Measurements from ENCODE around the gene NAA11.

NAA11 gene

GRCh38 chr4:79315891-79316290 is 10.0 kb downstream of the NAA11 start:
- TF ChIP-seq CTCF (conservative IDR thresholded peaks at IDR 0.05; ENCODE audit: low read depth, low read length), result no peak
- DNase-seq (ENCODE audit: low read depth), result no peak
- no peak overlapping the region for H3K4me3 ChIP-seq (ENCODE audit: low read length)

- no peak for TF ChIP-seq CTCF (conservative IDR thresholded peaks at IDR 0.05; ENCODE audit: low read depth, low read length)
- no peak for DNase-seq (ENCODE audit: low read depth)
- no peak overlapping the region for H3K4me3 ChIP-seq (ENCODE audit: low read length)
These were observed 14.6 kb downstream of the NAA11 start for GRCh38 chr4:79311279-79311678.

- no peak for TF ChIP-seq CTCF (conservative IDR thresholded peaks at IDR 0.05; ENCODE audit: low read depth, low read length)
- no peak for DNase-seq (ENCODE audit: low read depth)
- no peak overlapping the region for H3K4me3 ChIP-seq (ENCODE audit: low read length)
These were observed 16.9 kb downstream of the NAA11 start for GRCh38 chr4:79308971-79309370.

GRCh38 chr4:79308137-79308536 is 17.7 kb downstream of the NAA11 start:
- DNase-seq (ENCODE audit: low read depth), result no peak
- no peak overlapping the region for H3K4me3 ChIP-seq (ENCODE audit: low read length)
- no peak for TF ChIP-seq CTCF (conservative IDR thresholded peaks at IDR 0.05; ENCODE audit: low read depth, low read length)

GRCh38 chr4:79306795-79307194 is 19.1 kb downstream of the NAA11 start:
- no peak for TF ChIP-seq CTCF (conservative IDR thresholded peaks at IDR 0.05; ENCODE audit: low read depth, low read length)
- H3K4me3 ChIP-seq (ENCODE audit: low read length), result no peak overlapping the region
- DNase-seq (ENCODE audit: low read depth), result no peak

- TF ChIP-seq CTCF (conservative IDR thresholded peaks at IDR 0.05; ENCODE audit: low read depth, low read length), result no peak
- H3K4me3 ChIP-seq (ENCODE audit: low read length), result no peak overlapping the region
- no peak for DNase-seq (ENCODE audit: low read depth)
These were observed 25.6 kb downstream of the NAA11 start for GRCh38 chr4:79300280-79300679.

- no peak for DNase-seq (ENCODE audit: low read depth)
- no peak for TF ChIP-seq CTCF (conservative IDR thresholded peaks at IDR 0.05; ENCODE audit: low read depth, low read length)
- no peak overlapping the region for H3K4me3 ChIP-seq (ENCODE audit: low read length)
These were observed 27.4 kb downstream of the NAA11 start for GRCh38 chr4:79298484-79298883.

Measured in retinal pigment epithelial cell (primary cell).